C1 segment of cervical spinal cord (tissue), 14 donors: ENCODE data around the gene SEL1L3.

Experiments
- DNase-seq, 14 donors: peaks; one replicate each; lab custom pipeline; 2025; lab: John Stamatoyannopoulos, UW

Gene SEL1L3

GRCh38 chr4:25792876-25793275 is 69.9 kb downstream of the SEL1L3 start:
- DNase-seq, result no peak

- DNase-seq, result peak in 1 of 14 donors; percentile 7
Observed at GRCh38 chr4:25792200-25792791, 70.5 kb downstream of the SEL1L3 start.

GRCh38 chr4:25790024-25790423 is 72.8 kb downstream of the SEL1L3 start:
- DNase-seq, result no peak

- no peak for DNase-seq
Observed at GRCh38 chr4:25788703-25789238, 74.0 kb downstream of the SEL1L3 start.

GRCh38 chr4:25786497-25787065 is 76.2 kb downstream of the SEL1L3 start:
- no peak for DNase-seq

- no peak for DNase-seq
Observed at GRCh38 chr4:25783943-25784342, 78.8 kb downstream of the SEL1L3 start.

GRCh38 chr4:25783126-25783525 is 79.7 kb downstream of the SEL1L3 start:
- no peak for DNase-seq

GRCh38 chr4:25782482-25782881 is 80.3 kb downstream of the SEL1L3 start:
- DNase-seq, result no peak

GRCh38 chr4:25779021-25779420 is 83.8 kb downstream of the SEL1L3 start:
- DNase-seq, result no peak

- DNase-seq, result no peak
Observed at GRCh38 chr4:25776795-25777194, 86.0 kb downstream of the SEL1L3 start.

GRCh38 chr4:25775166-25775565 is 87.6 kb downstream of the SEL1L3 start:
- no peak for DNase-seq

- no peak for DNase-seq
Observed at GRCh38 chr4:25773358-25773757, 89.4 kb downstream of the SEL1L3 start.

- DNase-seq, result no peak
Observed at GRCh38 chr4:25771672-25772071, 91.1 kb downstream of the SEL1L3 start.

GRCh38 chr4:25770847-25771246 is 91.9 kb downstream of the SEL1L3 start:
- DNase-seq, result no peak

GRCh38 chr4:25769251-25769650 is 93.5 kb downstream of the SEL1L3 start:
- peak in 1 of 14 donors; percentile 18 for DNase-seq

GRCh38 chr4:25767877-25768725 is 94.7 kb downstream of the SEL1L3 start:
- peak in 12 of 14 donors; percentile 2 to 70 (median 12) for DNase-seq

GRCh38 chr4:25760518-25761157 is 102.2 kb downstream of the SEL1L3 start:
- no peak for DNase-seq

- no peak for DNase-seq
Observed at GRCh38 chr4:25760048-25760447, 102.7 kb downstream of the SEL1L3 start.

- DNase-seq, result peak in 1 of 14 donors; percentile 16
Observed at GRCh38 chr4:25759101-25759500, 103.7 kb downstream of the SEL1L3 start.

GRCh38 chr4:25757452-25757851 is 105.3 kb downstream of the SEL1L3 start:
- no peak for DNase-seq

GRCh38 chr4:25756503-25756902 is 106.3 kb downstream of the SEL1L3 start:
- DNase-seq, result no peak

- no peak for DNase-seq
Observed at GRCh38 chr4:25755911-25756310, 106.9 kb downstream of the SEL1L3 start.
